Esophagus muscularis mucosa (tissue), 4 donors: ENCODE results near the gene SPP2. TPM values are rescaled to one million over a fixed set of nuclear protein-coding genes. Genes with fewer than 3 reads are reported as not detected.

Experiments used
- DNase-seq: peaks from one replicate; pipeline ENCODE4 v3.0.0-alpha.2; 2017; ENCODE audit errors: extremely low spot score
- H3K27ac ChIP-seq, 4 donors: fragments of 200-600 bp; sonication (generic); replicated peaks in 1 of 4; 1 replicate in 3 of 4; 2 replicates in 1 of 4; pipeline ENCODE4 v1.5.1; 2016 to 2019; ENCODE audit warnings: mild to moderate bottlenecking in 1 of 4
- H3K27me3 ChIP-seq, 4 donors: fragments of 200-600 bp; sonication (generic); one replicate each; pipeline versions ENCODE4 v1.5.1 to v1.6.0; 2016 to 2019
- H3K36me3 ChIP-seq, 4 donors: fragments of 200-600 bp; sonication (generic); one replicate each; pipeline ENCODE4 v1.5.1; 2016 to 2019
- H3K4me1 ChIP-seq, 4 donors: fragments of 200-600 bp; sonication (generic); one replicate each; pipeline ENCODE4 v1.5.1; 2016 to 2019
- H3K4me3 ChIP-seq, 4 donors: fragments of 200-600 bp; sonication (generic); 1 replicate in 2 of 4; 2 replicates in 2 of 4; pipeline ENCODE4 v1.5.1; 2016 to 2019; ENCODE audit warnings: mild to moderate bottlenecking in 4 of 4, moderate library complexity in 1 of 4
- H3K9me3 ChIP-seq, 4 donors: fragments of 200-600 bp; sonication (generic); 1 replicate in 3 of 4; 2 replicates in 1 of 4; pipeline ENCODE4 v1.5.1; 2016 to 2019
- CTCF ChIP-seq, 3 experiments: fragments of 200-600 bp in 2 of 3; fragments of 450-650 bp in 1 of 3; sonication (generic) in 2 of 3; IDR thresholded peaks; one replicate each; pipeline ENCODE4 v1.5.1; 2017 to 2019; ENCODE audit warnings: antibody characterized with exemption in 3 of 3, mild to moderate bottlenecking in 2 of 3, moderate library complexity in 1 of 3
- EP300 ChIP-seq: sonication (generic); formaldehyde crosslinking; IDR thresholded peaks from one replicate; pipeline ENCODE4 v1.6.1; 2017; ENCODE audit warnings: antibody characterized with exemption
- POLR2A ChIP-seq: fragments of 450-650 bp; IDR thresholded peaks from one replicate; pipeline ENCODE4 v1.6.1; 2017; ENCODE audit warnings: antibody characterized with exemption, moderate library complexity, mild to moderate bottlenecking, low read depth
- POLR2AphosphoS5 ChIP-seq, 2 donors: sonication (generic); formaldehyde crosslinking; IDR thresholded peaks; one replicate each; pipeline ENCODE4 v1.6.1; 2017; ENCODE audit warnings: antibody characterized with exemption in 2 of 2
- WGBS: methylation state at CpG from one replicate; pipeline ENCODE4 v1.1.5; 2018; 5-methylcytosine and 5-hydroxymethylcytosine counted together
- intact Hi-C: fragments of 100-400 bp; cut with DNase I; formaldehyde crosslinking; loops from one replicate; pipeline ENCODE4 v1.15.1; 2023
- total RNA-seq, 4 donors: library from RNA; depleted of rRNA; stranded (reverse); fragments of >200 nt; gene quantifications; one replicate each; pipeline versions ENCODE4 v1.1.0 to v1.2.1, GENCODE V29; 2016

Gene SPP2
- total RNA-seq, 4 donors from 2014 or later: not detected

- TF ChIP-seq CTCF (IDR thresholded peaks at IDR 0.05): no peak
- no peak for TF ChIP-seq POLR2AphosphoS5 (IDR thresholded peaks at IDR 0.05)
- no peak for TF ChIP-seq EP300
- no peak for TF ChIP-seq POLR2A
- 13% methylated on average over 1 of the region's 1 CpG for WGBS
- H3K36me3 ChIP-seq: no peaks in the 10 kb centered on the region
- H3K4me1 ChIP-seq: no peaks in the 10 kb centered on the region
- no peak overlapping the region for H3K4me3 ChIP-seq
- H3K27ac ChIP-seq: no peak overlapping the region
- no peak for DNase-seq
- no peaks in the 10 kb centered on the region for H3K9me3 ChIP-seq
- H3K27me3 ChIP-seq: no peaks in the 10 kb centered on the region
- intact Hi-C loops: no loop called here
These were observed 6.3 kb upstream of the SPP2 start for GRCh38 chr2:234044157-234044556.

- Histone ChIP-seq H3K36me3 (no peaks in the 10 kb centered on the region), H3K4me1 (no peaks in the 10 kb centered on the region), H3K4me3 (no peak overlapping the region), H3K9me3 (no peaks in the 10 kb centered on the region), H3K27ac (no peak overlapping the region), H3K27me3 (no peaks in the 10 kb centered on the region)
- DNase-seq: no peak
- TF ChIP-seq POLR2A (no peak), POLR2AphosphoS5 (IDR thresholded peaks at IDR 0.05) (no peak), EP300 (no peak), CTCF (IDR thresholded peaks at IDR 0.05) (no peak)
- WGBS: 81% methylated on average over 3 of the region's 3 CpGs
- intact Hi-C loops: no loop called here
These were observed 4.0 kb upstream of the SPP2 start for GRCh38 chr2:234046521-234046920.

- no peaks in the 10 kb centered on the region for H3K36me3 ChIP-seq
- H3K27me3 ChIP-seq: no peaks in the 10 kb centered on the region
- no peak for DNase-seq
- H3K4me3 ChIP-seq: no peak overlapping the region
- no peaks in the 10 kb centered on the region for H3K9me3 ChIP-seq
- H3K27ac ChIP-seq: no peak overlapping the region
- TF ChIP-seq POLR2A (no peak), EP300 (no peak), POLR2AphosphoS5 (IDR thresholded peaks at IDR 0.05) (no peak), CTCF (IDR thresholded peaks at IDR 0.05) (no peak)
- H3K4me1 ChIP-seq: no peaks in the 10 kb centered on the region
- intact Hi-C loops: no loop called here
These were observed 3.1 kb upstream of the SPP2 start for GRCh38 chr2:234047361-234047760.

GRCh38 chr2:234048049-234048448 lies 2.5 kb upstream of the SPP2 start:
- no peak for DNase-seq
- Histone ChIP-seq H3K27me3 (no peaks in the 10 kb centered on the region), H3K36me3 (no peaks in the 10 kb centered on the region), H3K9me3 (no peaks in the 10 kb centered on the region), H3K4me3 (no peak overlapping the region), H3K4me1 (no peaks in the 10 kb centered on the region), H3K27ac (no peak overlapping the region)
- intact Hi-C loops: no loop called here
- 70% methylated on average over 4 of the region's 4 CpGs for WGBS
- TF ChIP-seq POLR2A: no peak

- no peak for DNase-seq
- 75% methylated on average over 4 of the region's 4 CpGs for WGBS
- intact Hi-C loops: no loop called here
These were observed 1.0 kb downstream of the SPP2 start for GRCh38 chr2:234051374-234052070.

More at GRCh38 chr2:234051374-234052070, 1.0 kb downstream of the SPP2 start:
- H3K27ac ChIP-seq: no peak overlapping the region
- TF ChIP-seq EP300 (no peak), POLR2A (no peak), CTCF (IDR thresholded peaks at IDR 0.05) (no peak), POLR2AphosphoS5 (IDR thresholded peaks at IDR 0.05) (no peak)
- H3K4me1 ChIP-seq: no peaks in the 10 kb centered on the region
- peaks cover 0 to 4% (median 0%) of the 10 kb centered on the region in 4 donors for H3K27me3 ChIP-seq
- no peaks in the 10 kb centered on the region for H3K36me3 ChIP-seq
- no peak overlapping the region for H3K4me3 ChIP-seq
- H3K9me3 ChIP-seq: no peaks in the 10 kb centered on the region
